HepG2 (cell line): ENCODE data around the gene ANO4. TPM values are rescaled to one million over a fixed set of nuclear protein-coding genes. Genes with fewer than 3 reads are reported as not detected.

Experiments
- ATAC-seq: fragments of 200-7000 bp; cut with Tn5 transposase; 3 replicates; pipeline ENCODE4 v1.9.1; 2020; ENCODE audit warnings: mild to moderate bottlenecking, moderate library complexity
- BruUV-seq: library from RNA; stranded (reverse); fragments of 400-500 nt; replicated peaks from 2 replicates; lab custom pipeline; 2021; lab: Mats Ljungman, UMichigan
- CTCF ChIA-PET: fragments of 300-600 bp; formaldehyde crosslinking; extraction: SDS; loops from one replicate; lab custom pipeline; 2021; ENCODE audit warnings: low total read pairs, inconsistent platforms, low intra/inter-chr PET ratio; lab: Yijun Ruan, JAX
- POLR2A ChIA-PET: fragments of 350-600 bp; sonication (Branson Sonifier 250); formaldehyde crosslinking; loops from one replicate; lab custom pipeline; 2020; ENCODE audit warnings: antibody characterized with exemption, inconsistent platforms; lab: Yijun Ruan, JAX
- DNase-seq: peaks from one replicate; pipeline ENCODE4 v3.0.0-alpha.2; 2015; ENCODE audit warnings: low spot score
- FAIRE-seq: peaks from 3 replicates; lab custom pipeline; 2011; peaks lifted over from hg19 to GRCh38; lab: Jason Lieb, UNC
- H2AFZ ChIP-seq: one replicate; pipeline ENCODE4 v1.6.1; 2011; ENCODE audit warnings: low read length, inconsistent platforms
- H3K27ac ChIP-seq: fragments of 300-600 bp; 3 replicates; pipeline ENCODE4 v1.8.0; 2011; ENCODE audit warnings: mixed run types, mild to moderate bottlenecking, mixed read lengths, low read length, inconsistent platforms; ENCODE audit not compliant: insufficient read depth; ENCODE audit errors: extremely low read length
- H3K27me3 ChIP-seq, 2 experiments: fragments of 200-600 bp in 1 of 2; 2 replicates in 1 of 2; 3 replicates in 1 of 2; pipeline versions ENCODE4 v1.6.0 to v1.8.0; 2011; ENCODE audit warnings: low read length in 2 of 2, mild to moderate bottlenecking in 2 of 2, moderate library complexity in 2 of 2, inconsistent platforms in 1 of 2; ENCODE audit not compliant: insufficient read depth in 2 of 2, control insufficient read depth in 1 of 2
- H3K36me3 ChIP-seq, 2 experiments: fragments of 200-600 bp in 1 of 2; replicated peaks in 1 of 2; 2 replicates in 1 of 2; 3 replicates in 1 of 2; pipeline versions ENCODE4 v1.5.1 to v1.8.0; 2011; ENCODE audit warnings: low read length in 2 of 2, inconsistent platforms in 1 of 2; ENCODE audit not compliant: insufficient read depth in 2 of 2, control insufficient read depth in 1 of 2
- H3K4me1 ChIP-seq: 2 replicates; pipeline ENCODE4 v1.5.1; 2012; ENCODE audit warnings: low read length, inconsistent platforms; ENCODE audit not compliant: insufficient read depth
- H3K4me2 ChIP-seq: 2 replicates; pipeline ENCODE4 v1.6.0; 2011; ENCODE audit warnings: low read depth, low read length, inconsistent platforms
- H3K4me3 ChIP-seq, 3 experiments: fragments of 200-600 bp in 1 of 3; sonication (generic), shearing (Covaris generic) in 1 of 3; replicated peaks in 1 of 3; 2 replicates each; pipeline ENCODE4 v1.5.1; 2011 to 2016; ENCODE audit warnings: low read length in 3 of 3, inconsistent platforms in 2 of 3, low read depth in 2 of 3, mild to moderate bottlenecking in 2 of 3, control low read depth in 1 of 3, mixed read lengths in 1 of 3; ENCODE audit not compliant: insufficient read depth in 1 of 3
- H3K79me2 ChIP-seq: one replicate; pipeline ENCODE4 v1.6.1; 2011; ENCODE audit warnings: low read length, inconsistent platforms; ENCODE audit not compliant: insufficient read depth
- H3K9ac ChIP-seq: 2 replicates; pipeline ENCODE4 v1.6.0; 2011; ENCODE audit warnings: mild to moderate bottlenecking, low read depth, low read length, inconsistent platforms; ENCODE audit not compliant: insufficient read depth
- H3K9me3 ChIP-seq: 2 replicates; pipeline ENCODE4 v1.5.1; 2012; ENCODE audit warnings: mild to moderate bottlenecking, low read length
- H4K20me1 ChIP-seq: 2 replicates; pipeline ENCODE4 v1.6.0; 2011; ENCODE audit warnings: inconsistent platforms, mild to moderate bottlenecking, low read length, moderate library complexity; ENCODE audit not compliant: insufficient read depth
- FOXM1 ChIP-seq: sonication (generic); formaldehyde crosslinking; IDR thresholded peaks from 2 replicates; pipeline ENCODE4 v1.5.0; 2020; ENCODE audit warnings: missing genetic modification reagents
- FOXO1 ChIP-seq: sonication (generic); formaldehyde crosslinking; IDR thresholded peaks from 2 replicates; pipeline ENCODE4 v1.4.0; 2020; ENCODE audit warnings: missing genetic modification reagents
- HNRNPH1 ChIP-seq: fragments of 200-400 bp; formaldehyde crosslinking; optimal IDR thresholded peaks from 2 replicates; pipeline ENCODE3; 2017; ENCODE audit warnings: mild to moderate bottlenecking, low read depth, low read length
- HOXA3 ChIP-seq: sonication (generic); formaldehyde crosslinking; IDR thresholded peaks from 2 replicates; pipeline ENCODE4 v1.5.0; 2020; ENCODE audit warnings: missing genetic modification reagents
- JDP2 ChIP-seq: sonication (generic); formaldehyde crosslinking; IDR thresholded peaks from 2 replicates; pipeline ENCODE4 v1.8.1; 2022; ENCODE audit warnings: missing genetic modification reagents, borderline replicate concordance
- KLF12 ChIP-seq: sonication (generic); formaldehyde crosslinking; IDR thresholded peaks from 2 replicates; pipeline ENCODE4 v1.4.0; 2020; ENCODE audit warnings: missing genetic modification reagents, borderline replicate concordance
- PAX8 ChIP-seq: sonication (generic); formaldehyde crosslinking; IDR thresholded peaks from 2 replicates; pipeline ENCODE4 v1.8.0; 2022; ENCODE audit warnings: mild to moderate bottlenecking, missing genetic modification reagents, borderline replicate concordance
- PLSCR1 ChIP-seq: sonication (generic); formaldehyde crosslinking; IDR thresholded peaks from 2 replicates; pipeline ENCODE4 v1.5.0; 2020; ENCODE audit warnings: missing genetic modification reagents, mild to moderate bottlenecking, borderline replicate concordance
- SRSF4 ChIP-seq: fragments of 200-400 bp; formaldehyde crosslinking; IDR thresholded peaks from one replicate; pipeline ENCODE4 v1.6.1; 2018; ENCODE audit warnings: mild to moderate bottlenecking, low read depth, low read length, moderate library complexity; ENCODE audit not compliant: poor library complexity, severe bottlenecking
- ZMYM2 ChIP-seq: sonication (generic); formaldehyde crosslinking; IDR thresholded peaks from 2 replicates; pipeline ENCODE4 v1.8.0; 2022; ENCODE audit warnings: mild to moderate bottlenecking, missing genetic modification reagents
- ZNF136 ChIP-seq: sonication (generic); formaldehyde crosslinking; IDR thresholded peaks from 2 replicates; pipeline ENCODE4 v1.8.1; 2022; ENCODE audit warnings: low read depth, mild to moderate bottlenecking, moderate library complexity, missing genetic modification reagents
- ZNF142 ChIP-seq: sonication (generic); formaldehyde crosslinking; IDR thresholded peaks from 2 replicates; pipeline ENCODE4 v1.4.0; 2020; ENCODE audit warnings: missing genetic modification reagents
- ZNF781 ChIP-seq: sonication (generic); formaldehyde crosslinking; IDR thresholded peaks from 2 replicates; pipeline ENCODE4 v1.5.1; 2020; ENCODE audit warnings: borderline replicate concordance, mild to moderate bottlenecking, missing genetic modification reagents; ENCODE audit errors: not compliant biosample characterization
- WGBS: methylation state at CpG from one replicate; pipeline ENCODE4 v1.1.6; 2017; ENCODE audit warnings: low lambda C conversion rate; 5-methylcytosine and 5-hydroxymethylcytosine counted together
- in situ Hi-C: cut with HindIII; loops from 2 replicates; pipeline ENCODE4 v1.10.0; 2017; ENCODE audit warnings: low pct_unique_long_range_greater_than_20kb; ENCODE audit not compliant: extremely low pct_ligation_motif_present
- intact Hi-C: fragments of 100-400 bp; cut with micrococcal nuclease; formaldehyde crosslinking; loops from one replicate; pipeline ENCODE4 v1.10.0; 2022; ENCODE audit not compliant: unreplicated experiment
- polyA plus RNA-seq, 8 experiments: library from polyadenylated mRNA; depleted of rRNA in 3 of 8; stranded (reverse) in 7 of 8; unstranded in 1 of 8; fragments of >200 nt; fragmentation: Illumina TruSeq in 4 of 8; extraction: Trizol in 4 of 8; gene quantifications; 2 replicates each; pipeline versions ENCODE4 v1.2.1 to v1.2.3, GENCODE V29; 2011 to 2016; ENCODE audit warnings: low read depth in 4 of 8, missing spikeins in 1 of 8, mixed read lengths in 1 of 8; ENCODE audit not compliant: insufficient read depth in 1 of 8
- total RNA-seq, 5 experiments: library from RNA; depleted of rRNA; stranded (reverse); fragments of >200 nt; fragmentation: Illumina TruSeq; extraction: Trizol; gene quantifications; 2 replicates each; pipeline ENCODE4 v1.2.3, GENCODE V29; 2016; ENCODE audit warnings: low read depth in 1 of 5
- TF ChIP-seq, protein P1 (sequence below): sonication (generic); formaldehyde crosslinking; IDR thresholded peaks from 2 replicates; pipeline ENCODE4 v1.8.1; 2023; ENCODE audit warnings: mild to moderate bottlenecking, missing genetic modification reagents
- TF ChIP-seq, protein P2 (sequence below): sonication (generic); formaldehyde crosslinking; conservative IDR thresholded peaks from 2 replicates; pipeline ENCODE4 v1.8.0; 2022; ENCODE audit warnings: low read depth, missing genetic modification reagents
- TF ChIP-seq, protein P3 (sequence below): sonication (generic); formaldehyde crosslinking; IDR thresholded peaks from 2 replicates; pipeline ENCODE4 v1.4.0; 2020; ENCODE audit warnings: mild to moderate bottlenecking, missing genetic modification reagents

Gene ANO4
- total and polyA plus RNA-seq, 2 of the 13 experiments (the other 11 are each of a cell fraction or from before 2014, with no cell fraction given): not detected

DNA sequence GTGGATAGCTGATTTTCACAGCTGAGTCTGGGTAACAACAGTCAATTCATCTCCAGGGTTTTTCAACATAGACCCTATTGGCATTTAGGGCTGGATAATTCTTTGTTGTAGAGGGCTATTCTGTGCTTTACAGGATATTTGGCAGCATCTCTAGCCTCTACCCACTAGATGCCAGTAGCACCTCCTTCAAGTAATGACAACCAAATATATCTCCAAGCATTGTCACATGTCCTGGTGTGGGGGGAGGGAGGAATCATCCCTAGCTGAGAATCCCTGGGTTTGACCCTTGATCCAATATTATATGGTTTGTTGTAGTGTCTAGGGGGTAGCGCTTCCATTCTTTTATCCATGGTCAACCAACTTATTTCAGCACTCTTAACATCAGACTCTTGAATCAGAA, 157.2 kb downstream of the ANO4 start:
- 0% methylated on average over 1 of the region's 1 CpG for WGBS
- Histone ChIP-seq H3K4me3 (no peak overlapping the region), H2AFZ (no peak overlapping the region), H3K79me2 (no peaks in the 10 kb centered on the region), H3K9me3 (no peaks in the 10 kb centered on the region), H4K20me1 (no peaks in the 10 kb centered on the region), H3K4me2 (no peak overlapping the region), H3K36me3 (no peaks in the 10 kb centered on the region), H3K9ac (no peak overlapping the region), H3K27me3 (no peaks in the 10 kb centered on the region; a peak in 2 of 5 replicates), H3K4me1 (no peaks in the 10 kb centered on the region), H3K27ac (no peak overlapping the region)
- FAIRE-seq (no peak), ATAC-seq (no peak), DNase-seq (no peak)
- in situ Hi-C loops (no loop called here), intact Hi-C loops (no loop called here)
- ChIA-PET POLR2A (no interaction called here), CTCF (no interaction called here)
- BruUV-seq: no TSS peak
- TF ChIP-seq ZNF781 (no peak), PLSCR1 (CRISPR knock-in tag) (no peak), FOXO1 (CRISPR knock-in tag) (no peak), KLF12 (no peak), PAX8 (CRISPR knock-in tag) (no peak), HNRNPH1 (no peak), JDP2 (CRISPR knock-in tag) (no peak), ZNF136 (CRISPR knock-in tag) (no peak), HOXA3 (no peak), ZMYM2 (CRISPR knock-in tag) (no peak), FOXM1 (CRISPR knock-in tag) (no peak), SRSF4 (no peak), ZNF142 (CRISPR knock-in tag) (no peak)
- TF ChIP-seq, protein P1, sequence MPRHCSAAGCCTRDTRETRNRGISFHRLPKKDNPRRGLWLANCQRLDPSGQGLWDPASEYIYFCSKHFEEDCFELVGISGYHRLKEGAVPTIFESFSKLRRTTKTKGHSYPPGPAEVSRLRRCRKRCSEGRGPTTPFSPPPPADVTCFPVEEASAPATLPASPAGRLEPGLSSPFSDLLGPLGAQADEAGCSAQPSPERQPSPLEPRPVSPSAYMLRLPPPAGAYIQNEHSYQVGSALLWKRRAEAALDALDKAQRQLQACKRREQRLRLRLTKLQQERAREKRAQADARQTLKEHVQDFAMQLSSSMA (CRISPR knock-in tag): no peak
- TF ChIP-seq, protein P2, sequence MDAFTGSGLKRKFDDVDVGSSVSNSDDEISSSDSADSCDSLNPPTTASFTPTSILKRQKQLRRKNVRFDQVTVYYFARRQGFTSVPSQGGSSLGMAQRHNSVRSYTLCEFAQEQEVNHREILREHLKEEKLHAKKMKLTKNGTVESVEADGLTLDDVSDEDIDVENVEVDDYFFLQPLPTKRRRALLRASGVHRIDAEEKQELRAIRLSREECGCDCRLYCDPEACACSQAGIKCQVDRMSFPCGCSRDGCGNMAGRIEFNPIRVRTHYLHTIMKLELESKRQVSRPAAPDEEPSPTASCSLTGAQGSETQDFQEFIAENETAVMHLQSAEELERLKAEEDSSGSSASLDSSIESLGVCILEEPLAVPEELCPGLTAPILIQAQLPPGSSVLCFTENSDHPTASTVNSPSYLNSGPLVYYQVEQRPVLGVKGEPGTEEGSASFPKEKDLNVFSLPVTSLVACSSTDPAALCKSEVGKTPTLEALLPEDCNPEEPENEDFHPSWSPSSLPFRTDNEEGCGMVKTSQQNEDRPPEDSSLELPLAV (CRISPR knock-in tag): no peak
- TF ChIP-seq, protein P3, sequence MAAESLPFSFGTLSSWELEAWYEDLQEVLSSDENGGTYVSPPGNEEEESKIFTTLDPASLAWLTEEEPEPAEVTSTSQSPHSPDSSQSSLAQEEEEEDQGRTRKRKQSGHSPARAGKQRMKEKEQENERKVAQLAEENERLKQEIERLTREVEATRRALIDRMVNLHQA: no peak
